GM12878 (cell line): ENCODE results near the gene ATG14. TPM values are rescaled to one million over a fixed set of nuclear protein-coding genes. Genes with fewer than 3 reads are reported as not detected.

ENCODE experiments used
- ATAC-seq: fragments of 200-7000 bp; cut with Tn5 transposase; 3 replicates; pipeline ENCODE4 v1.9.1; 2020; ENCODE audit warnings: mild to moderate bottlenecking, moderate library complexity
- BruUV-seq: library from RNA; stranded (reverse); fragments of 400-500 nt; replicated peaks from 2 replicates; lab custom pipeline; 2021; lab: Mats Ljungman, UMichigan
- CTCF ChIA-PET: fragments of 300-600 bp; sonication (Branson Sonifier 250); formaldehyde crosslinking; extraction: SDS; loops from one replicate; lab custom pipeline; 2021; ENCODE audit warnings: inconsistent platforms; lab: Yijun Ruan, JAX
- POLR2A ChIA-PET: fragments of 350-600 bp; formaldehyde crosslinking; extraction: SDS; loops from one replicate; lab custom pipeline; 2021; ENCODE audit warnings: inconsistent platforms; lab: Charles Lee
- RAD21 ChIA-PET: fragments of 300-600 bp; sonication (Branson Sonifier 250); formaldehyde crosslinking; loops from one replicate; lab custom pipeline; 2023; ENCODE audit warnings: antibody characterized with exemption; ENCODE audit not compliant: unreplicated experiment; lab: Charles Lee
- SMC1A ChIA-PET: fragments of 300-600 bp; sonication (Branson Sonifier 250); formaldehyde crosslinking; loops from one replicate; lab custom pipeline; 2023; ENCODE audit not compliant: unreplicated experiment, uncharacterized antibody; lab: Charles Lee
- DNase-seq: peaks from one replicate; pipeline ENCODE4 v3.0.0-alpha.2; 2011; ENCODE audit warnings: low read depth, low spot score
- FAIRE-seq: peaks from 3 replicates; lab custom pipeline; 2011; peaks lifted over from hg19 to GRCh38; lab: Jason Lieb, UNC
- H2AFZ ChIP-seq: 2 replicates; pipeline ENCODE4 v1.6.0; 2011; ENCODE audit warnings: low read depth, low read length, control low read depth; ENCODE audit not compliant: control insufficient read depth
- H3K27ac ChIP-seq: 2 replicates; pipeline ENCODE4 v1.5.1; 2011; ENCODE audit warnings: control low read depth; ENCODE audit not compliant: control insufficient read depth, insufficient read depth
- H3K27me3 ChIP-seq, 2 experiments: replicated peaks in 1 of 2; 2 replicates each; pipeline versions ENCODE4 v1.6.0 to v1.6.1; 2011; ENCODE audit warnings: low read length in 1 of 2; ENCODE audit not compliant: control insufficient read depth in 2 of 2, insufficient read depth in 2 of 2
- H3K36me3 ChIP-seq, 2 experiments: 2 replicates each; pipeline ENCODE4 v1.5.1; 2011; ENCODE audit warnings: low read length in 1 of 2; ENCODE audit not compliant: control insufficient read depth in 2 of 2, insufficient read depth in 2 of 2
- H3K4me1 ChIP-seq: 2 replicates; pipeline ENCODE4 v1.6.1; 2011; ENCODE audit warnings: mild to moderate bottlenecking, low read length, moderate library complexity, mixed read lengths; ENCODE audit not compliant: control insufficient read depth, insufficient read depth
- H3K4me2 ChIP-seq: 2 replicates; pipeline ENCODE4 v1.6.0; 2011; ENCODE audit warnings: control low read depth; ENCODE audit not compliant: control insufficient read depth, insufficient read depth
- H3K4me3 ChIP-seq: fragments of 200-600 bp; sonication (generic); 2 replicates; pipeline ENCODE4 v1.5.1; 2016
- H3K79me2 ChIP-seq: 2 replicates; pipeline ENCODE4 v1.6.0; 2011; ENCODE audit warnings: low read length; ENCODE audit not compliant: control insufficient read depth, insufficient read depth
- H3K9ac ChIP-seq: 2 replicates; pipeline ENCODE4 v1.8.0; 2011; ENCODE audit warnings: low read length, control low read depth, mixed read lengths; ENCODE audit not compliant: control insufficient read depth, insufficient read depth
- H3K9me3 ChIP-seq: replicated peaks from 3 replicates; pipeline ENCODE4 v1.5.1; 2011; ENCODE audit warnings: mild to moderate bottlenecking, low read length; ENCODE audit not compliant: control insufficient read depth, insufficient read depth
- H4K20me1 ChIP-seq: 2 replicates; pipeline ENCODE4 v1.6.0; 2011; ENCODE audit not compliant: control insufficient read depth, insufficient read depth
- CREM ChIP-seq: IDR thresholded peaks from 2 replicates; pipeline ENCODE4 v1.6.1; 2014; ENCODE audit warnings: antibody characterized with exemption, low read depth
- DPF2 ChIP-seq: fragments of 450-650 bp; IDR thresholded peaks from 2 replicates; pipeline ENCODE4 v1.6.1; 2017; ENCODE audit warnings: mild to moderate bottlenecking
- GABPA ChIP-seq: IDR thresholded peaks from 2 replicates; pipeline ENCODE4 v1.6.1; 2014; ENCODE audit warnings: antibody characterized with exemption, low read depth, mild to moderate bottlenecking, inconsistent platforms
- HDAC6 ChIP-seq: fragments of 200-600 bp; sonication (generic); IDR thresholded peaks from one replicate; pipeline ENCODE4 v1.8.0; 2017; ENCODE audit warnings: antibody characterized with exemption; ENCODE audit not compliant: unreplicated experiment
- KDM1A ChIP-seq: fragments of 200-600 bp; sonication (generic); IDR thresholded peaks from 2 replicates; pipeline ENCODE4 v1.6.1; 2016; ENCODE audit warnings: borderline replicate concordance
- MXI1 ChIP-seq: fragments of 150-350 bp; IDR thresholded peaks from 2 replicates; pipeline ENCODE4 v1.6.1; 2011; ENCODE audit warnings: low read depth, mild to moderate bottlenecking, inconsistent platforms, low read length, improper control_type of control experiment
- NFYB ChIP-seq: IDR thresholded peaks from 2 replicates; pipeline ENCODE4 v1.6.1; 2011; ENCODE audit warnings: low read depth, mild to moderate bottlenecking, low read length, improper control_type of control experiment, moderate library complexity; ENCODE audit not compliant: insufficient read depth
- PAX5 ChIP-seq: IDR thresholded peaks from 2 replicates; pipeline ENCODE4 v1.6.1; 2011; ENCODE audit warnings: low read depth, low read length, borderline replicate concordance
- RELA ChIP-seq: fragments of 450-650 bp; IDR thresholded peaks from 2 replicates; pipeline ENCODE4 v1.8.0; 2014; ENCODE audit warnings: borderline replicate concordance; ENCODE audit not compliant: partially characterized antibody
- SIX5 ChIP-seq: IDR thresholded peaks from 2 replicates; pipeline ENCODE4 v1.6.1; 2011; ENCODE audit warnings: mild to moderate bottlenecking, low read depth, low read length, moderate library complexity; ENCODE audit not compliant: severe bottlenecking
- SP1 ChIP-seq: IDR thresholded peaks from one replicate; pipeline ENCODE4 v1.6.1; 2011; ENCODE audit warnings: low read depth, low read length
- SREBF2 ChIP-seq: IDR thresholded peaks from 2 replicates; pipeline ENCODE4 v1.6.1; 2012; ENCODE audit warnings: mild to moderate bottlenecking, low read length
- TAF1 ChIP-seq: IDR thresholded peaks from 2 replicates; pipeline ENCODE4 v1.6.1; 2011; ENCODE audit warnings: mild to moderate bottlenecking, low read depth, low read length, borderline replicate concordance
- TCF12 ChIP-seq: IDR thresholded peaks from 2 replicates; pipeline ENCODE4 v1.6.1; 2011; ENCODE audit warnings: low read depth, mild to moderate bottlenecking, low read length
- ZNF384 ChIP-seq: IDR thresholded peaks from 2 replicates; pipeline ENCODE4 v1.6.1; 2012; ENCODE audit warnings: low read depth, mild to moderate bottlenecking, low read length, improper control_type of control experiment, borderline replicate concordance
- in situ Hi-C: fragments of 300-500 bp; cut with MboI; formaldehyde crosslinking; loops from 9 replicates; pipeline ENCODE4 v1.14.3; 2018; ENCODE audit warnings: mixed read lengths
- intact Hi-C: fragments of 100-400 bp; cut with micrococcal nuclease; formaldehyde crosslinking; loops from one replicate; pipeline ENCODE4 v1.14.2; 2022; ENCODE audit not compliant: unreplicated experiment
- polyA plus RNA-seq, 11 experiments: library from polyadenylated mRNA; depleted of rRNA in 4 of 11; unstranded in 6 of 11; stranded (reverse) in 5 of 11; fragments of >200 nt; fragmentation: Nextera tagmentation in 4 of 11; fragmentation: Illumina TruSeq in 1 of 11; extraction: Ambion mirVana in 4 of 11; extraction: Trizol in 1 of 11; gene quantifications; 1 replicate in 1 of 11; 2 replicates in 10 of 11; pipeline versions ENCODE4 v1.2.1 to v1.2.3, GENCODE V29; 2011 to 2016; ENCODE audit warnings: inconsistent platforms in 2 of 11, missing spikeins in 2 of 11, low read depth in 1 of 11
- total RNA-seq, 4 experiments: library from RNA; depleted of rRNA in 3 of 4; stranded (reverse); fragments of >200 nt in 3 of 4; fragmentation: Illumina TruSeq in 1 of 4; extraction: Trizol in 1 of 4; gene quantifications; 2 replicates each; pipeline versions ENCODE4 v1.2.1 to v1.2.3, GENCODE V29; 2013 to 2021
- TF ChIP-seq, protein P1 (sequence below): IDR thresholded peaks from 2 replicates; pipeline ENCODE4 v1.6.1; 2011; ENCODE audit warnings: borderline replicate concordance, low read depth, mild to moderate bottlenecking, moderate library complexity, low read length; ENCODE audit not compliant: insufficient read depth, poor library complexity, severe bottlenecking
- TF ChIP-seq, protein P2 (sequence below): fragments of 450-650 bp; IDR thresholded peaks from 2 replicates; pipeline ENCODE4 v1.6.1; 2016; ENCODE audit warnings: mild to moderate bottlenecking
- TF ChIP-seq, protein P3 (sequence below), 3 experiments: IDR thresholded peaks in 2 of 3; conservative IDR thresholded peaks in 1 of 3; 2 replicates each; pipeline ENCODE4 v1.5.1; 2011; ENCODE audit warnings: low read depth in 3 of 3, low read length in 3 of 3, mild to moderate bottlenecking in 3 of 3, control low read depth in 2 of 3, moderate library complexity in 2 of 3, inconsistent platforms in 1 of 3, mixed read lengths in 1 of 3; ENCODE audit not compliant: control insufficient read depth in 2 of 3, insufficient read depth in 1 of 3; ENCODE audit errors: extremely low read depth in 1 of 3
- TF ChIP-seq, protein P4 (sequence below): IDR thresholded peaks from 2 replicates; pipeline ENCODE4 v1.6.1; 2012; ENCODE audit warnings: low read depth, low read length, improper control_type of control experiment

Gene ATG14
- total and polyA plus RNA-seq, 10 of the 15 experiments (the other 5 are each of a cell fraction or from before 2014, with no cell fraction given) = 1.1 to 6.4 (median 5.0) TPM

DNA sequence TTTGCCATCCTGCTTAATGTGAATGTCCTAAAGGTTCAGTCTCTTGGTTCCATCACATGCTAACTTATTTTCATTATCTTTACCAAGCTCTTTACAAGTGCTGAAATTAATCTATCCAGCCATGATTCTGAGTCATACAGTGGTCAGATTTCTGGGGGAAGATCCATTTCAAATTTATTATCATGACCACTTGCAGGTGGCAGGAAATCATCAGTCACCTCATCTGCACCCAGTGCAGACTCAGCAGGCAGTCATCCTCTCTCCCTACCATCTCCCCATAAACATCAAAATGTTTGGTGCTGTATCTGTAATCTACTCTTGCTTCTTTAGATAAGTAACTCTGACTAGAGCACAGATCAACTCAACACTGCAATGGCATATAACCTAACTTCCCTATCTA lies 23.5 kb downstream of the ATG14 start:
- no peak for TF ChIP-seq RELA
- no peak for TF ChIP-seq DPF2
- TF ChIP-seq SIX5 = no peak
- TF ChIP-seq, protein P1, sequence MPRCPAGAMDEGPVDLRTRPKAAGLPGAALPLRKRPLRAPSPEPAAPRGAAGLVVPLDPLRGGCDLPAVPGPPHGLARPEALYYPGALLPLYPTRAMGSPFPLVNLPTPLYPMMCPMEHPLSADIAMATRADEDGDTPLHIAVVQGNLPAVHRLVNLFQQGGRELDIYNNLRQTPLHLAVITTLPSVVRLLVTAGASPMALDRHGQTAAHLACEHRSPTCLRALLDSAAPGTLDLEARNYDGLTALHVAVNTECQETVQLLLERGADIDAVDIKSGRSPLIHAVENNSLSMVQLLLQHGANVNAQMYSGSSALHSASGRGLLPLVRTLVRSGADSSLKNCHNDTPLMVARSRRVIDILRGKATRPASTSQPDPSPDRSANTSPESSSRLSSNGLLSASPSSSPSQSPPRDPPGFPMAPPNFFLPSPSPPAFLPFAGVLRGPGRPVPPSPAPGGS = no peak
- no peak for TF ChIP-seq TCF12
- TF ChIP-seq SP1 = no peak
- TF ChIP-seq, protein P2, sequence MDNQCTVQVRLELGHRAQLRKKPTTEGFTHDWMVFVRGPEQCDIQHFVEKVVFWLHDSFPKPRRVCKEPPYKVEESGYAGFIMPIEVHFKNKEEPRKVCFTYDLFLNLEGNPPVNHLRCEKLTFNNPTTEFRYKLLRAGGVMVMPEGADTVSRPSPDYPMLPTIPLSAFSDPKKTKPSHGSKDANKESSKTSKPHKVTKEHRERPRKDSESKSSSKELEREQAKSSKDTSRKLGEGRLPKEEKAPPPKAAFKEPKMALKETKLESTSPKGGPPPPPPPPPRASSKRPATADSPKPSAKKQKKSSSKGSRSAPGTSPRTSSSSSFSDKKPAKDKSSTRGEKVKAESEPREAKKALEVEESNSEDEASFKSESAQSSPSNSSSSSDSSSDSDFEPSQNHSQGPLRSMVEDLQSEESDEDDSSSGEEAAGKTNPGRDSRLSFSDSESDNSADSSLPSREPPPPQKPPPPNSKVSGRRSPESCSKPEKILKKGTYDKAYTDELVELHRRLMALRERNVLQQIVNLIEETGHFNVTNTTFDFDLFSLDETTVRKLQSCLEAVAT = no peak
- TF ChIP-seq, protein P3, sequence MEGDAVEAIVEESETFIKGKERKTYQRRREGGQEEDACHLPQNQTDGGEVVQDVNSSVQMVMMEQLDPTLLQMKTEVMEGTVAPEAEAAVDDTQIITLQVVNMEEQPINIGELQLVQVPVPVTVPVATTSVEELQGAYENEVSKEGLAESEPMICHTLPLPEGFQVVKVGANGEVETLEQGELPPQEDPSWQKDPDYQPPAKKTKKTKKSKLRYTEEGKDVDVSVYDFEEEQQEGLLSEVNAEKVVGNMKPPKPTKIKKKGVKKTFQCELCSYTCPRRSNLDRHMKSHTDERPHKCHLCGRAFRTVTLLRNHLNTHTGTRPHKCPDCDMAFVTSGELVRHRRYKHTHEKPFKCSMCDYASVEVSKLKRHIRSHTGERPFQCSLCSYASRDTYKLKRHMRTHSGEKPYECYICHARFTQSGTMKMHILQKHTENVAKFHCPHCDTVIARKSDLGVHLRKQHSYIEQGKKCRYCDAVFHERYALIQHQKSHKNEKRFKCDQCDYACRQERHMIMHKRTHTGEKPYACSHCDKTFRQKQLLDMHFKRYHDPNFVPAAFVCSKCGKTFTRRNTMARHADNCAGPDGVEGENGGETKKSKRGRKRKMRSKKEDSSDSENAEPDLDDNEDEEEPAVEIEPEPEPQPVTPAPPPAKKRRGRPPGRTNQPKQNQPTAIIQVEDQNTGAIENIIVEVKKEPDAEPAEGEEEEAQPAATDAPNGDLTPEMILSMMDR (IDR thresholded peaks at IDR 0.05 in 2 of 3, conservative IDR thresholded peaks at IDR 0.05 in 1 of 3; ENCODE audit: control insufficient read depth in 2 of 3, extremely low read depth in 1 of 3, insufficient read depth in 1 of 3, low read depth in 3 of 3, low read length in 3 of 3) = no peak
- no peak for TF ChIP-seq ZNF384
- TF ChIP-seq MXI1 = no peak
- no peak for TF ChIP-seq NFYB
- TF ChIP-seq PAX5 = no peak
- no peak for TF ChIP-seq GABPA
- TF ChIP-seq SREBF2 = no peak
- TF ChIP-seq, protein P4, sequence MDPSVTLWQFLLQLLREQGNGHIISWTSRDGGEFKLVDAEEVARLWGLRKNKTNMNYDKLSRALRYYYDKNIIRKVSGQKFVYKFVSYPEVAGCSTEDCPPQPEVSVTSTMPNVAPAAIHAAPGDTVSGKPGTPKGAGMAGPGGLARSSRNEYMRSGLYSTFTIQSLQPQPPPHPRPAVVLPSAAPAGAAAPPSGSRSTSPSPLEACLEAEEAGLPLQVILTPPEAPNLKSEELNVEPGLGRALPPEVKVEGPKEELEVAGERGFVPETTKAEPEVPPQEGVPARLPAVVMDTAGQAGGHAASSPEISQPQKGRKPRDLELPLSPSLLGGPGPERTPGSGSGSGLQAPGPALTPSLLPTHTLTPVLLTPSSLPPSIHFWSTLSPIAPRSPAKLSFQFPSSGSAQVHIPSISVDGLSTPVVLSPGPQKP = no peak
- no peak for TF ChIP-seq TAF1
- TF ChIP-seq HDAC6 = no peak
- TF ChIP-seq CREM = no peak
- no peak for TF ChIP-seq KDM1A
- no peak overlapping the region for H3K4me3 ChIP-seq
- intact Hi-C loops = no loop called here
- H2AFZ ChIP-seq = no peak overlapping the region
- ChIA-PET CTCF (interaction anchor here (1.2 kb wide), 1 partner anchor 118 kb away, joined by 6 read pairs; the partner anchor contains the start of gene FBXO34), RAD21 (no interaction called here), POLR2A (no interaction called here), SMC1A (interaction anchor here (0.7 kb wide), 1 partner anchor 23 kb away, joined by 3 read pairs; no protein-coding TSS in a partner anchor)
- H3K27me3 ChIP-seq = no peaks in the 10 kb centered on the region
- H3K4me1 ChIP-seq = no peaks in the 10 kb centered on the region
- no peaks in the 10 kb centered on the region for H3K79me2 ChIP-seq
- H3K36me3 ChIP-seq = peaks cover 2 to 7% of the 10 kb centered on the region in 2 experiments; a peak in 3 of 4 replicates
- FAIRE-seq (no peak), ATAC-seq (no peak), DNase-seq (no peak)
- no peak overlapping the region for H3K27ac ChIP-seq
- in situ Hi-C loops = no loop called here
- H3K9me3 ChIP-seq = no peaks in the 10 kb centered on the region
- no peak overlapping the region for H3K9ac ChIP-seq
- no peak overlapping the region for H3K4me2 ChIP-seq
- H4K20me1 ChIP-seq = no peaks in the 10 kb centered on the region
- BruUV-seq = no TSS peak
